Activated CD4-positive, alpha-beta T cell treated with anti-CD3 and anti-CD28 coated beads for 1 hour (primary cell): ENCODE measurements around the gene CFAP54.

Source experiments
- DNase-seq: peaks from one replicate; pipeline ENCODE4 v3.0.0-alpha.2; 2020

CFAP54 gene

GRCh38 chr12:96906498-96906848 lies 417.1 kb downstream of the CFAP54 start:
- no peak for DNase-seq

- peak; percentile 71 for DNase-seq
These were observed 417.7 kb downstream of the CFAP54 start, which contains the start of gene NEDD1 for GRCh38 chr12:96906849-96907670. Gene NEDD1 (plus strand): TSS chr12:96907257. CDS start chr12:96909760, 2,503 bp downstream.

- DNase-seq, result no peak
These were observed 418.5 kb downstream of the CFAP54 start for GRCh38 chr12:96907671-96908422.

- DNase-seq, result no peak
These were observed 419.0 kb downstream of the CFAP54 start for GRCh38 chr12:96908423-96908675.

GRCh38 chr12:96912261-96912660 lies 422.9 kb downstream of the CFAP54 start:
- DNase-seq, result no peak

GRCh38 chr12:96912943-96913342 lies 423.6 kb downstream of the CFAP54 start:
- DNase-seq, result no peak

- no peak for DNase-seq
These were observed 430.3 kb downstream of the CFAP54 start for GRCh38 chr12:96919510-96920210.
